Measurements from ENCODE around the gene UBA3. TPM values are rescaled to one million over a fixed set of nuclear protein-coding genes. Genes with fewer than 3 reads are reported as not detected.

UBA3 gene
- total RNA-seq, 1 donor from 2014 or later: 55.3 TPM

DNA sequence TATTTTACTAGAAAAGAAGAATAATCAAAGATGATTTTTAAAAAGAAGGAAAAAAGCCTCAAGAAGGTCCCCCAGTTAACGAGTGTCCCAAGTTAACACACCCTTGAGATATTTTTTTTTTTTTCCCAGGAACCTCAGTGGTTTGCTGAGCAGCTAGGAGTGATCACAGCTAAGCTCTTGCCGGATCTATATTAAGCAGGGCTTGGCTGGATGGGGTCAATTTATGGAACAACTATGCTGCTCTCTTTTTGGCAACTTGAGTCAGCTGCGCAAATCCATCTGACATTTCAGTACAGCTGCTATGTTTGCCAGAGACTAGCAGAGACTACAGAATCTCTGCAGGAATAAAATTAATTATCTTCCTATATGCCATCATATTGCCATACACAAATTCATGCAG, 42.2 kb upstream of the UBA3 start, which contains the start of gene LMOD3:
Gene LMOD3 (minus strand): TSS at position 193 of the 400 bp plus-strand sequence. CDS start 209 bp downstream, outside the sequence.
- no peak for DNase-seq
- Histone ChIP-seq H3K4me1 (peaks cover 8% of the 10 kb centered on the region), H3K4me3 (no peak within 1 kb of the TSS), H3K36me3 (no peaks in the 10 kb centered on the region), H3K9me3 (no peaks in the 10 kb centered on the region), H3K27me3 (no peaks in the 10 kb centered on the region), H3K27ac (peak within 1 kb of the TSS; percentile 33)
- no peak for ATAC-seq
- intact Hi-C loops (cut with DNase I): no loop called here
- TF ChIP-seq, protein P1, sequence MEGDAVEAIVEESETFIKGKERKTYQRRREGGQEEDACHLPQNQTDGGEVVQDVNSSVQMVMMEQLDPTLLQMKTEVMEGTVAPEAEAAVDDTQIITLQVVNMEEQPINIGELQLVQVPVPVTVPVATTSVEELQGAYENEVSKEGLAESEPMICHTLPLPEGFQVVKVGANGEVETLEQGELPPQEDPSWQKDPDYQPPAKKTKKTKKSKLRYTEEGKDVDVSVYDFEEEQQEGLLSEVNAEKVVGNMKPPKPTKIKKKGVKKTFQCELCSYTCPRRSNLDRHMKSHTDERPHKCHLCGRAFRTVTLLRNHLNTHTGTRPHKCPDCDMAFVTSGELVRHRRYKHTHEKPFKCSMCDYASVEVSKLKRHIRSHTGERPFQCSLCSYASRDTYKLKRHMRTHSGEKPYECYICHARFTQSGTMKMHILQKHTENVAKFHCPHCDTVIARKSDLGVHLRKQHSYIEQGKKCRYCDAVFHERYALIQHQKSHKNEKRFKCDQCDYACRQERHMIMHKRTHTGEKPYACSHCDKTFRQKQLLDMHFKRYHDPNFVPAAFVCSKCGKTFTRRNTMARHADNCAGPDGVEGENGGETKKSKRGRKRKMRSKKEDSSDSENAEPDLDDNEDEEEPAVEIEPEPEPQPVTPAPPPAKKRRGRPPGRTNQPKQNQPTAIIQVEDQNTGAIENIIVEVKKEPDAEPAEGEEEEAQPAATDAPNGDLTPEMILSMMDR (IDR thresholded peaks at IDR 0.05): no peak

DNA sequence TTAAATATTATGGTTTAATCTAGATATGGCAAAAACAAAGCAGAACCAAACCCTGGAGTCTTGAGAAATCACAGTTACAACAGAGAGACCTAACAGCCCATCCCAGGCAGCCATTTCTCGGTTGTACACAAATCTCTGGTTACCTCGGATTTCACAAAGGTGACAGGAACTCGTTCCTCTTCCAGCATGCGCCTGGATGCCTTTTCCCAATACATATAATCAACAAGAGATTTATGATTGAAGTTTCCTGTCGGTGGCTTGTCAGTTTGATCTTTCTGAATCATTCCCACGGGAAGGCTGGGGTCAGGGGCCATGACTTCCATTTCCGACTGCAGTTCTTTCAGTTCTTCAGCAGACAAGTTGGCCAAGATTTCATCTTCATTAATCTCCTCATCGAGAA, 41.8 kb upstream of the UBA3 start:
- intact Hi-C loops (cut with DNase I): no loop called here

DNA sequence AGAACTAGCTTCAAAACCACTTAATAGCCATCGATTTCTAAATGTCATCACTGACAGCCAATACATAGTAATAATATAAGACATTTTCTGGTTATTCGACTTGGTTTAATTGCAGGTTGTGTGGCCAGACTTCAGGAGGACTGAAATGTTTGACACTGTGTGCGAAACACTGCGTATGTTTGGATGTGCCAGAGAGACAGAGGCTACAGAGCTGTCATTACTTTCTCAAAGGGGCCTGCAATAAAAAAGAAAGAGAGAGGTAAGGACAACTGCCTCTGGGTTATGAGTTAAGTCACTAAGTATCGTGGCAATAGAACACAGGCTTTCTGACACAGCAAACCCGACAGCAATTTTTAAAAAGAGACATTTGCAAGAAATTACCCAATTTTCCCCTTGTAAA, 41.3 kb upstream of the UBA3 start:
- Histone ChIP-seq H3K27me3 (no peaks in the 10 kb centered on the region), H3K4me1 (peaks cover 8% of the 10 kb centered on the region), H3K4me3 (no peak overlapping the region), H3K9me3 (no peaks in the 10 kb centered on the region), H3K27ac (peak overlapping the region; percentile 33), H3K36me3 (no peaks in the 10 kb centered on the region)
- TF ChIP-seq, protein P1 (IDR thresholded peaks at IDR 0.05): no peak
- ATAC-seq: no peak
- DNase-seq: no peak
- intact Hi-C loops (cut with DNase I): no loop called here

More for the DNA sequence above, 41.8 kb upstream of the UBA3 start:
- no peak overlapping the region for H3K4me3 ChIP-seq
- ATAC-seq (no peak), DNase-seq (no peak)
- peaks cover 8% of the 10 kb centered on the region for H3K4me1 ChIP-seq
- TF ChIP-seq, protein P1 (IDR thresholded peaks at IDR 0.05): no peak
- no peaks in the 10 kb centered on the region for H3K9me3 ChIP-seq
- peak overlapping the region; percentile 33 for H3K27ac ChIP-seq
- no peaks in the 10 kb centered on the region for H3K36me3 ChIP-seq
- H3K27me3 ChIP-seq: no peaks in the 10 kb centered on the region

DNA sequence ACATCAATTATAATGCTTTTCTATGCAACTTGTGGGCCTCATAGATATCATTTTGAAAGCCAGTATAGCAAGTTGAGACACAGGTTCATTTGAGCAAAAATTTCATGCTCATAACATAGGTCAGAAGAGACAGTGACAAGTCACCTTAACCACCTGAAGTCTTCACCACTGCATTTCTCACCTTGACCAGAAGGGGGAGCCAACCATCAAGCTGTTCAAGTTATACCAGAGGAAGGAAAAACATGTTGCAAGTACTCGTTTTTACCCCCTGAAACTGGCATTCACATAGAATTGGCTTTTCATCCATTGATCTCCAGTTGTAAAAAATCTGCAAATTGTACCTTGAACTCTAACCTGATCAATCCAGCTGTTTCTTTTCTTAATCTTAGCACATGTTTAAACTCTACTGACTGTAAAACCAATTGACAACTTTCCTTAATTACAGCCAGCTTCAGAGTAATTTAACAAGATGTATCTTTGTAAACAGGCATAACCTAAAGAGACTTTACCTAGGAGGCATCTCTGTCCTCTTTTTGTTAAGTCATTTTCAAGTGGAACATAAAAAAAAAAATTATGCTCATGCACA, 40.8 kb upstream of the UBA3 start:
- no peaks in the 10 kb centered on the region for H3K9me3 ChIP-seq
- intact Hi-C loops (cut with DNase I): no loop called here
- no peaks in the 10 kb centered on the region for H3K27me3 ChIP-seq
- no peak overlapping the region for H3K27ac ChIP-seq
- TF ChIP-seq, protein P1 (IDR thresholded peaks at IDR 0.05): peak; percentile 96
- DNase-seq (no peak), ATAC-seq (peak; percentile 92)
- no peak overlapping the region for H3K4me3 ChIP-seq
- H3K4me1 ChIP-seq: peaks cover 8% of the 10 kb centered on the region
- no peaks in the 10 kb centered on the region for H3K36me3 ChIP-seq

DNA sequence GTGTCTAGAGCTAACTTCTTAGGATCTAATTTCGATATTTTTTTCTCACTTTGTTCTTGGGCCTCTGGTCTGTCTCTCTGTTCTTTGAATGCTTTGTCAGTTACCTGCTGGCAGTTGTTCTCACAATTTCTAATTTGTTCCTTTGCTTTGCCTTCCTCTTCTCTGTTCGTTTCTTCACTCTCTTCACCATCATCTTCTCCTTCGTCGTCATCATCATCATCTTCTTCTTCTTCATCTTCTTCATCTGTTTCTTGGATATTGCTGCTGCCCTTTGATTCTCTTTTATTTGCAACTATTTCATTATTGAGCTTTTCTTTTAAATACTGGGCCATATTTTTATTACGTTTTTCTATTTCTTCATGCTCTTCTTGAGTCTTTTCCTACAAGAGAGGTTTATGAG, 39.5 kb upstream of the UBA3 start:
- Histone ChIP-seq H3K4me1 (peaks cover 8% of the 10 kb centered on the region), H3K27ac (no peak overlapping the region), H3K36me3 (no peaks in the 10 kb centered on the region), H3K4me3 (no peak overlapping the region), H3K27me3 (no peaks in the 10 kb centered on the region), H3K9me3 (no peaks in the 10 kb centered on the region)
- ATAC-seq (no peak), DNase-seq (no peak)
- intact Hi-C loops (cut with DNase I): no loop called here
- TF ChIP-seq, protein P1 (IDR thresholded peaks at IDR 0.05): no peak

DNA sequence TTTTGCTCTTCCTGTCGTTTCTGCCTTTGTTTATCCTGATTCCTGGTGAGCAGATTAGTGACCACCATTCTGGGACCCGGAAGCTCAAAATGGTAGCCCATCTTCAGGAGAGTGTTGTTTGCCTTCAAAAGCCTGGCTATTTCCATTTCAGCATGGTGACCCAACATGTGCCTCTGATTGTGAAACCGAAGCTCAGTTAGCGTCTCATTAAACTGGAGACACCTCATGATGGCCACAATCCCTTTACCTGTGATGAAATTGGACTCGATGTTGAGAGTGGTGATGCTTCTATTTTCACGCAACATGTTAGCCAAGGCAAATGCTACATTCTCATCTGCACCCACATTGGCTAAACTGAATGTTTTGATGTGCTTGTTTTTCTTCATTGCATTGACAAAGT, 39.0 kb upstream of the UBA3 start:
- TF ChIP-seq, protein P1 (IDR thresholded peaks at IDR 0.05): no peak

More for the DNA sequence above, 39.0 kb upstream of the UBA3 start:
- intact Hi-C loops (cut with DNase I): no loop called here
- Histone ChIP-seq H3K9me3 (no peaks in the 10 kb centered on the region), H3K4me1 (peaks cover 8% of the 10 kb centered on the region), H3K36me3 (no peaks in the 10 kb centered on the region), H3K4me3 (no peak overlapping the region), H3K27me3 (no peaks in the 10 kb centered on the region), H3K27ac (no peak overlapping the region)
- no peak for DNase-seq
- no peak for ATAC-seq

Measured in upper lobe of right lung (tissue), 1 donor.